PC-9 (cell line): ENCODE data around the gene NEURL1B. TPM values are rescaled to one million over a fixed set of nuclear protein-coding genes. Genes with fewer than 3 reads are reported as not detected.

ENCODE experiments used
- BruUV-seq: library from RNA; stranded (reverse); fragments of 400-500 nt; replicated peaks from 2 replicates; lab custom pipeline; 2021; lab: Mats Ljungman, UMichigan
- CTCF ChIA-PET: fragments of 300-600 bp; sonication (Branson Sonifier 250); formaldehyde crosslinking; loops from one replicate; lab custom pipeline; 2022; ENCODE audit warnings: antibody characterized with exemption; lab: Charles Lee
- POLR2A ChIA-PET: fragments of 300-600 bp; sonication (Branson Sonifier 250); formaldehyde crosslinking; loops from one replicate; lab custom pipeline; 2022; ENCODE audit warnings: antibody characterized with exemption; ENCODE audit not compliant: unreplicated experiment; lab: Charles Lee
- DNase-seq, 2 experiments: peaks; one replicate each; pipeline versions ENCODE4 v3.0.0 to v3.0.0-alpha.2; 2015 to 2022; ENCODE audit warnings: mixed read lengths in 1 of 2
- H2AFZ ChIP-seq: fragments of 200-600 bp; sonication (generic); 2 replicates; pipeline ENCODE4 v1.8.1; 2017; ENCODE audit warnings: antibody characterized with exemption
- H3F3A ChIP-seq: fragments of 200-600 bp; sonication (generic); 2 replicates; pipeline ENCODE4 v1.8.1; 2017; ENCODE audit warnings: antibody characterized with exemption, mild to moderate bottlenecking, low read depth; ENCODE audit not compliant: insufficient read depth
- H3K27ac ChIP-seq: fragments of 200-600 bp; sonication (generic); 2 replicates; pipeline ENCODE4 v1.6.1; 2016; ENCODE audit warnings: mixed run types
- H3K27me3 ChIP-seq: fragments of 200-600 bp; sonication (generic); 2 replicates; pipeline ENCODE4 v1.6.1; 2016; ENCODE audit warnings: low read depth, mixed run types; ENCODE audit not compliant: insufficient read depth
- H3K36me3 ChIP-seq: fragments of 200-600 bp; sonication (generic); 2 replicates; pipeline ENCODE4 v1.6.1; 2016; ENCODE audit warnings: low read depth, mixed run types
- H3K4me1 ChIP-seq: fragments of 200-600 bp; sonication (generic); replicated peaks from 2 replicates; pipeline ENCODE4 v1.6.1; 2016; ENCODE audit warnings: mixed run types; ENCODE audit not compliant: insufficient read depth
- H3K4me2 ChIP-seq: fragments of 200-600 bp; sonication (generic); 2 replicates; pipeline ENCODE4 v1.6.1; 2017; ENCODE audit warnings: mixed run types
- H3K4me3 ChIP-seq: fragments of 200-600 bp; sonication (generic); 2 replicates; pipeline ENCODE4 v1.6.1; 2016; ENCODE audit warnings: mixed run types
- H3K79me2 ChIP-seq: fragments of 200-600 bp; sonication (generic); 2 replicates; pipeline ENCODE4 v1.6.1; 2017; ENCODE audit warnings: low read depth, mixed run types
- H3K9me2 ChIP-seq: fragments of 200-600 bp; sonication (generic); 2 replicates; pipeline ENCODE4 v1.8.1; 2017; ENCODE audit warnings: mild to moderate bottlenecking; ENCODE audit not compliant: insufficient read depth
- H3K9me3 ChIP-seq: fragments of 200-600 bp; sonication (generic); 2 replicates; pipeline ENCODE4 v1.8.1; 2016; ENCODE audit warnings: low read depth; ENCODE audit not compliant: insufficient read depth
- H4K20me1 ChIP-seq: fragments of 200-600 bp; sonication (generic); 2 replicates; pipeline ENCODE4 v1.8.1; 2017; ENCODE audit not compliant: insufficient read depth
- EZH2 ChIP-seq: fragments of 200-600 bp; sonication (generic); IDR thresholded peaks from 2 replicates; pipeline ENCODE4 v1.8.0; 2017; ENCODE audit warnings: antibody characterized with exemption, low read depth
- intact Hi-C: fragments of 100-400 bp; cut with micrococcal nuclease; formaldehyde crosslinking; loops from one replicate; pipeline ENCODE4 v1.10.0; 2022; ENCODE audit not compliant: unreplicated experiment
- total RNA-seq: library from RNA; stranded (reverse); gene quantifications from 2 replicates; pipeline ENCODE4 v1.2.3, GENCODE V29; 2021
- TF ChIP-seq, protein P1 (sequence below): fragments of 200-600 bp; sonication (generic); conservative IDR thresholded peaks from 2 replicates; pipeline ENCODE4 v1.6.1; 2017; ENCODE audit warnings: mixed run types, antibody characterized with exemption, mild to moderate bottlenecking, moderate library complexity

The NEURL1B gene
- total RNA-seq, 1 experiment from 2014 or later = 14.3 TPM

DNA sequence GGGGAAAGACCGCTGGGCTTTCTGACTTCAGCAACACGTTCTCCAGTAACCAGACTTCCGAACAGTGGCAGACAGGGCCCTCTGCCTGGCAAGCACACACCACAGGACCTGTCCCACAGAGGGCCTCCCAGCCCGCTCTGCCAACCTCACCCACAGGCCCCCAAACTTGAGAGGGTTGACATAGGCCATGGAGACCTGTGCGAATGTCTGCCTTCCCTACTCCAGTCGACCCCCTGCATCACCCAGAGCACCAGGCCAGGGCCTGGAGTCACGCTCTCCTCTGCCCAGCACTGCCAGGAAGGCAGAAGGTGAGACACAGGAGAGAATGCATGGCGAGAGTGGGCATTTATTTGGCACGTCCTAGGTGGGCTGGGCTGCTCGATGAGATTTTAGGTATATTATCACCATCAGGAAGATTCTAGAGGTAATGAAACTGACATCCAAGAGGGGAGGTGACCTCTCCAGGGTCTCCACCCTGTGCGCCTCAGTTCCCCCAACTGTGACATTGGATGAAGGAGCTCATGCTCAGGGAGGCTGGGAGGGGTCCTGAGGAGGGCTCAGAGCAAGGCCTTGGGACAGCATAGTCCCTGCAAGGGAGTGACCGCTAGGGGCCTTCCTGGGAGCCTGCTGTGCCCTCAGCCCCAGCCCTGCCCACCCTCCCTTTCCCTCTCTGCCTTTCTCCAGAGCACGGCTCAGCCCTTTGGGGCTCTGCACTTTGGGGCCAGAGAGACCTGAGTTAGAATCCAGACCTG is 75.0 kb downstream of the NEURL1B start:
- POLR2A ChIA-PET = interaction anchor here (0.5 to 0.7 kb wide), 2 partner anchors 189 to 564 kb away, joined by 3 read pairs; no protein-coding TSS in a partner anchor
- H3K9me3 ChIP-seq = no peaks in the 10 kb centered on the region

DNA sequence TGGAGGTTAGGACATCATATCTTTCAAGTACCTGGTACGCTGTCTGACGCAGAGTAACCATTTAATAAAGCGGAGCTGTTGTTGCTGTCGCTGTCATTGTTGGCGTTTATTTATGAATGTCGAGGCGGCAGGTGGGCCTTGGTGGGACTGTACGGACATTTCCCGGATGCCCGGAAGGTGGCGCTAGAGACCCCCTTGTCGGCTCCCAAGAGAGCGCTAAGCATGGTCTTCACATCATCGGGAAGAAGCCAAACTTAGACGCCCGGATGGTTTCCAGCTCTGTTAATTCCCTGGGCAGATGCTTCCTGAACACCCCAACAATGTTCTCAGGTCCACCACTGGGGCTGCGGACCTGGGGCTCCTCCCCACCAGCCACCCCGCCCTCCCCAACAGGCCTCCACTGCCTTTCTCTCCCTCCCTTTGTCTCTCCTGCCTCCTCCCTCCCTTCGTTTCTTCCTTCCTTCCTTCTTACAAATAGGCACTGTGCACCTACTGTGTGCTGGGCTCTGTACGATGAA is 75.8 kb downstream of the NEURL1B start:
- Histone ChIP-seq H3K9me2 (no peaks in the 10 kb centered on the region), H3K4me2 (peak overlapping the region; percentile 41), H3K27me3 (no peaks in the 10 kb centered on the region), H3K4me1 (peaks cover 14% of the 10 kb centered on the region), H3K9me3 (no peaks in the 10 kb centered on the region), H3K79me2 (no peaks in the 10 kb centered on the region), H3K4me3 (no peak overlapping the region), H4K20me1 (no peaks in the 10 kb centered on the region), H3F3A (peaks cover 4% of the 10 kb centered on the region; the same call in 1 of the 2 replicates), H3K27ac (no peak overlapping the region), H3K36me3 (no peaks in the 10 kb centered on the region), H2AFZ (peak overlapping the region; percentile 34; the same call in 1 of the 2 replicates)
- intact Hi-C loops = loop anchor here (1.0 to 5.0 kb wide), 7 partner anchors 48 to 260 kb away; no protein-coding TSS in a partner anchor
- ChIA-PET POLR2A (interaction anchor here (0.5 to 0.7 kb wide), 3 partner anchors 47 to 564 kb away, joined by 3 read pairs; no protein-coding TSS in a partner anchor), CTCF (interaction anchor here (0.5 to 1.2 kb wide), 7 partner anchors 10 to 214 kb away, joined by 3 to 10 read pairs (median 3); no protein-coding TSS in a partner anchor)
- peak; percentile 57 to 87 for DNase-seq
- TF ChIP-seq, protein P1, sequence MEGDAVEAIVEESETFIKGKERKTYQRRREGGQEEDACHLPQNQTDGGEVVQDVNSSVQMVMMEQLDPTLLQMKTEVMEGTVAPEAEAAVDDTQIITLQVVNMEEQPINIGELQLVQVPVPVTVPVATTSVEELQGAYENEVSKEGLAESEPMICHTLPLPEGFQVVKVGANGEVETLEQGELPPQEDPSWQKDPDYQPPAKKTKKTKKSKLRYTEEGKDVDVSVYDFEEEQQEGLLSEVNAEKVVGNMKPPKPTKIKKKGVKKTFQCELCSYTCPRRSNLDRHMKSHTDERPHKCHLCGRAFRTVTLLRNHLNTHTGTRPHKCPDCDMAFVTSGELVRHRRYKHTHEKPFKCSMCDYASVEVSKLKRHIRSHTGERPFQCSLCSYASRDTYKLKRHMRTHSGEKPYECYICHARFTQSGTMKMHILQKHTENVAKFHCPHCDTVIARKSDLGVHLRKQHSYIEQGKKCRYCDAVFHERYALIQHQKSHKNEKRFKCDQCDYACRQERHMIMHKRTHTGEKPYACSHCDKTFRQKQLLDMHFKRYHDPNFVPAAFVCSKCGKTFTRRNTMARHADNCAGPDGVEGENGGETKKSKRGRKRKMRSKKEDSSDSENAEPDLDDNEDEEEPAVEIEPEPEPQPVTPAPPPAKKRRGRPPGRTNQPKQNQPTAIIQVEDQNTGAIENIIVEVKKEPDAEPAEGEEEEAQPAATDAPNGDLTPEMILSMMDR = peak; percentile 91
- TF ChIP-seq EZH2 = no peak
- BruUV-seq = no TSS peak

More for the DNA sequence above, 75.0 kb downstream of the NEURL1B start:
- CTCF ChIA-PET = interaction anchor here (0.5 to 1.2 kb wide), 6 partner anchors 9 to 215 kb away, joined by 3 to 10 read pairs (median 3); no protein-coding TSS in a partner anchor
- H3K4me1 ChIP-seq = peaks cover 14% of the 10 kb centered on the region
- H3F3A ChIP-seq = peaks cover 4% of the 10 kb centered on the region; the same call in 1 of the 2 replicates
- intact Hi-C loops = loop anchor here (1.0 to 5.0 kb wide), 6 partner anchors 85 to 901 kb away; partner anchors contain the start of gene BOD1
- TF ChIP-seq, protein P1 = no peak
- TF ChIP-seq EZH2 = no peak
- no peaks in the 10 kb centered on the region for H3K9me2 ChIP-seq
- H3K27me3 ChIP-seq = no peaks in the 10 kb centered on the region
- BruUV-seq = no TSS peak
- no peaks in the 10 kb centered on the region for H3K36me3 ChIP-seq
- no peak overlapping the region for H3K27ac ChIP-seq
- no peak overlapping the region for H2AFZ ChIP-seq
- no peaks in the 10 kb centered on the region for H3K79me2 ChIP-seq
- no peak overlapping the region for H3K4me3 ChIP-seq
- no peaks in the 10 kb centered on the region for H4K20me1 ChIP-seq
- H3K4me2 ChIP-seq = 0 out of 2 replicates have a peak overlapping the region, but pooled peaks have one; percentile 41
- no peak for DNase-seq

DNA sequence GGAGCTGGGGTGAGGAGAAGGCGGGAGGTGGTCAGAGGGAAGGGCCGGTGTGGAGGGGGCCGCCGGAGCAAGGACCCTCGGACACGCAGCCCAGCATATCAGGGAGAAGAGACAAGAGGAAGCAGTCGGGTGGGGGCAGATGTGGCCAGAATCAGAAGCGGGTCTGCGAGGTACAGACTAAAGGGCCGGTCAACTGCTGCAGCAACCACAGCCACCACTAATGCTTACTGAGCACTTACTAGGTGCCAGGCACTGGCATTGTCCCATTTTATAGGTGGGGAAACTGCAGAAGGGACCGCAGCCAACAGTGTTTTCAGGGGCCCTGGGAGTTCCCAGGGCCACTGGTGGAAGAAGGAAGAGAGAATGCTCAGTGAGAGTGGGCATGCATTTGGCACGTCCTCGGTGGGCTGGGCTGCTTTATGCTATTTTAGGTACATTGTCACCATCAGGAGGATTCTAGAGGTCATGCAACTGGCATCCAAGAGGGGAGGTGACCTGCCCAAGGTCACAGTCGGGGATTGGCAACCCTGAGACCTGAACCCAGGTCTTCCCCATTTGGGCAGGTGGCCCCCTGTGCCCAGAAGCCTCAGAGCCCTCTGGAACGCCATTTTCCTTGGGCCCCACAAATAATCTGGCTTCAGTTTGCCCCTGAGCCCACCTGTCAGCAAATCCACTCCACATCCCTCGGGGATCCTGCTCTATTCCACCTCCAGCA is 76.6 kb downstream of the NEURL1B start:
- TF ChIP-seq EZH2 = no peak
- TF ChIP-seq, protein P1 = no peak
- Histone ChIP-seq H3K27me3 (no peaks in the 10 kb centered on the region), H3K9me2 (no peaks in the 10 kb centered on the region), H3K4me3 (no peak overlapping the region), H3K4me1 (peaks cover 14% of the 10 kb centered on the region), H3K36me3 (no peaks in the 10 kb centered on the region), H3K27ac (no peak overlapping the region), H4K20me1 (no peaks in the 10 kb centered on the region), H3F3A (peaks cover 4% of the 10 kb centered on the region; the same call in 1 of the 2 replicates), H2AFZ (no peak overlapping the region), H3K79me2 (no peaks in the 10 kb centered on the region), H3K9me3 (no peaks in the 10 kb centered on the region), H3K4me2 (0 out of 2 replicates have a peak overlapping the region, but pooled peaks have one; percentile 41)
- ChIA-PET POLR2A (interaction anchor here (0.6 kb wide), 1 partner anchor 47 kb away, joined by 3 read pairs; no protein-coding TSS in a partner anchor), CTCF (interaction anchor here (0.9 to 1.2 kb wide), 4 partner anchors 15 to 214 kb away, joined by 3 to 10 read pairs (median 4); no protein-coding TSS in a partner anchor)
- intact Hi-C loops = loop anchor here (1.0 to 5.0 kb wide), 7 partner anchors 48 to 260 kb away; no protein-coding TSS in a partner anchor
- DNase-seq = no peak
- BruUV-seq = no TSS peak
